K562 (cell line): ENCODE measurements around the gene RHEBL1. TPM values are rescaled to one million over a fixed set of nuclear protein-coding genes. Genes with fewer than 3 reads are reported as not detected.
A peak's percentile ranks its signal among the peaks of the same experiment; 100 is the strongest.

ENCODE experiments used
- BACH1 ChIP-seq: fragments of 200-800 bp; sonication (Bioruptor generic); IDR thresholded peaks from 2 replicates; pipeline ENCODE4 v1.6.1; 2016; ENCODE audit warnings: missing genetic modification characterization, missing compliant biosample characterization
- CREB1 ChIP-seq, 2 experiments: sonication (generic) in 1 of 2; formaldehyde crosslinking in 1 of 2; IDR thresholded peaks; 2 replicates each; pipeline versions ENCODE4 v1.6.1 to v1.8.0; 2012 to 2022; ENCODE audit warnings: inconsistent platforms in 1 of 2, mild to moderate bottlenecking in 1 of 2, missing genetic modification reagents in 1 of 2, moderate library complexity in 1 of 2
- DNMT1 ChIP-seq: fragments of 450-650 bp; IDR thresholded peaks from 2 replicates; pipeline ENCODE4 v1.6.1; 2016; ENCODE audit warnings: antibody characterized with exemption, mild to moderate bottlenecking
- ELF1 ChIP-seq: fragments of 200-800 bp; sonication (Bioruptor generic); IDR thresholded peaks from 2 replicates; pipeline ENCODE4 v1.6.1; 2016; ENCODE audit warnings: missing genetic modification characterization, missing compliant biosample characterization
- EZH2 ChIP-seq: IDR thresholded peaks from 2 replicates; pipeline ENCODE4 v1.6.1; 2012; ENCODE audit warnings: low read depth, mild to moderate bottlenecking, inconsistent platforms, low read length, borderline replicate concordance
- FOXA1 ChIP-seq: fragments of 450-650 bp; IDR thresholded peaks from 2 replicates; pipeline ENCODE4 v1.6.1; 2016; ENCODE audit warnings: mild to moderate bottlenecking, borderline replicate concordance
- GTF2A2 ChIP-seq: IDR thresholded peaks from 2 replicates; pipeline ENCODE4 v1.6.1; 2016; ENCODE audit warnings: mild to moderate bottlenecking, missing genetic modification characterization, missing compliant biosample characterization
- HDAC3 ChIP-seq: fragments of 450-650 bp; IDR thresholded peaks from 2 replicates; pipeline ENCODE4 v1.6.1; 2018; ENCODE audit warnings: borderline replicate concordance, mild to moderate bottlenecking, moderate library complexity; ENCODE audit not compliant: partially characterized antibody
- HDAC8 ChIP-seq: fragments of 450-650 bp; IDR thresholded peaks from 2 replicates; pipeline ENCODE4 v1.6.1; 2016; ENCODE audit warnings: mild to moderate bottlenecking, missing genetic modification characterization, moderate library complexity, missing compliant biosample characterization
- HES1 ChIP-seq: fragments of 450-650 bp; IDR thresholded peaks from 2 replicates; pipeline ENCODE4 v1.6.1; 2016; ENCODE audit warnings: low read depth, mild to moderate bottlenecking, moderate library complexity
- HMGN3 ChIP-seq: IDR thresholded peaks from 2 replicates; pipeline ENCODE4 v1.6.1; 2011; ENCODE audit warnings: borderline replicate concordance, low read depth, mild to moderate bottlenecking, mixed read lengths, low read length; ENCODE audit not compliant: insufficient read length; ENCODE audit errors: extremely low read depth
- MTA1 ChIP-seq: fragments of 450-650 bp; IDR thresholded peaks from 2 replicates; pipeline ENCODE4 v1.6.1; 2017; ENCODE audit warnings: borderline replicate concordance
- PHF21A ChIP-seq: fragments of 450-650 bp; IDR thresholded peaks from 2 replicates; pipeline ENCODE4 v1.6.1; 2017; ENCODE audit warnings: low read depth, borderline replicate concordance
- PPARD ChIP-seq: fragments of 250-450 bp; sonication (Bioruptor Pico); IDR thresholded peaks from 2 replicates; pipeline ENCODE4 v1.8.0; 2022; ENCODE audit warnings: inconsistent platforms, mild to moderate bottlenecking, moderate library complexity
- RFX7 ChIP-seq: fragments of 250-450 bp; sonication (Bioruptor Pico); IDR thresholded peaks from 2 replicates; pipeline ENCODE4 v1.5.1; 2021; ENCODE audit warnings: mild to moderate bottlenecking
- SIRT6 ChIP-seq: IDR thresholded peaks from one replicate; pipeline ENCODE4 v1.6.1; 2012; ENCODE audit warnings: low read depth, mild to moderate bottlenecking, control low read depth, inconsistent platforms, low read length, moderate library complexity
- SNIP1 ChIP-seq: fragments of 450-650 bp; IDR thresholded peaks from 2 replicates; pipeline ENCODE4 v1.7.1; 2017; ENCODE audit warnings: low read depth, mild to moderate bottlenecking
- ZNF318 ChIP-seq, 2 experiments: fragments of 450-650 bp; IDR thresholded peaks; 2 replicates each; pipeline ENCODE4 v1.6.1; 2016; ENCODE audit warnings: mild to moderate bottlenecking in 2 of 2, borderline replicate concordance in 1 of 2, low read depth in 1 of 2, moderate library complexity in 1 of 2
- ZNF644 ChIP-seq: fragments of 200-800 bp; sonication (Bioruptor generic); IDR thresholded peaks from 2 replicates; pipeline ENCODE4 v1.6.1; 2016; ENCODE audit warnings: low read depth, missing genetic modification characterization, missing compliant biosample characterization
- ZNF717 ChIP-seq: fragments of 250-450 bp; sonication (Bioruptor Pico); IDR thresholded peaks from 2 replicates; pipeline ENCODE4 v1.5.0; 2021
- polyA plus RNA-seq, 8 experiments: library from polyadenylated mRNA; depleted of rRNA in 4 of 8; stranded (reverse) in 5 of 8; unstranded in 3 of 8; fragments of >200 nt; fragmentation: Nextera tagmentation in 2 of 8; fragmentation: Illumina TruSeq in 1 of 8; extraction: Ambion mirVana in 2 of 8; extraction: Trizol in 1 of 8; gene quantifications; 2 replicates each; pipeline versions ENCODE4 v1.2.1 to v1.2.3, GENCODE V29; 2011 to 2014; ENCODE audit warnings: inconsistent platforms in 1 of 8, missing spikeins in 1 of 8
- total RNA-seq, 7 experiments: library from RNA; depleted of rRNA in 6 of 7; stranded (reverse); fragments of >200 nt in 6 of 7; fragmentation: Illumina TruSeq in 2 of 7; extraction: Trizol in 2 of 7; gene quantifications; 2 replicates each; pipeline versions ENCODE4 v1.2.1 to v1.2.3, GENCODE V29; 2011 to 2021; ENCODE audit warnings: low replicate concordance in 1 of 7

RHEBL1 gene
- total and polyA plus RNA-seq, 9 of the 15 experiments (the other 6 are each of a cell fraction or from before 2014, with no cell fraction given): 4.3 to 36.1 (median 8.2) TPM

- TF ChIP-seq ZNF318 (IDR thresholded peaks at IDR 0.05; ENCODE audit: borderline replicate concordance in 1 of 2, low read depth in 1 of 2) (peak in 1 of 2 experiments; percentile 26; a peak in 1 of 4 replicates), ELF1 (tag) (no peak), FOXA1 (no peak), HES1 (no peak), ZNF717 (CRISPR knock-in tag) (no peak), PPARD (CRISPR knock-in tag) (no peak), GTF2A2 (tag) (no peak), DNMT1 (no peak), HDAC8 (no peak), HMGN3 (no peak), MTA1 (no peak), PHF21A (no peak), HDAC3 (no peak), CREB1 (IDR thresholded peaks at IDR 0.05) (no peak), CREB1 (CRISPR knock-in tag; IDR thresholded peaks at IDR 0.05) (no peak), SNIP1 (no peak), SIRT6 (no peak), RFX7 (CRISPR knock-in tag) (no peak), BACH1 (tag) (0 out of 2 replicates have a peak, but pooled peaks have one; percentile 35), EZH2 (no peak), ZNF644 (tag) (0 out of 2 replicates have a peak, but pooled peaks have one; percentile 10)
Observed at GRCh38 chr12:49019120-49019430, 50.7 kb downstream of the RHEBL1 start (continued).
